B cell (primary cell): Measurements from ENCODE around the gene CHKA. TPM values are rescaled to one million over a fixed set of nuclear protein-coding genes. Genes with fewer than 3 reads are reported as not detected.

ENCODE experiments used
- ATAC-seq: fragments of 200-7000 bp; cut with Tn5 transposase; one replicate; pipeline ENCODE4 v1.10.0; 2021; ENCODE audit warnings: low read depth, mild to moderate bottlenecking, moderate number of reproducible peaks, moderate library complexity
- CTCF ChIA-PET: fragments of 350-600 bp; sonication (Branson Sonifier 250); formaldehyde crosslinking; loops from one replicate; lab custom pipeline; 2021; ENCODE audit warnings: antibody characterized with exemption, inconsistent platforms; lab: Charles Lee
- POLR2A ChIA-PET: fragments of 350-600 bp; sonication (Branson Sonifier 250); formaldehyde crosslinking; loops from one replicate; lab custom pipeline; 2021; ENCODE audit warnings: antibody characterized with exemption; lab: Charles Lee
- DNase-seq: peaks from one replicate; pipeline ENCODE4 v3.0.0; 2013
- H2AFZ ChIP-seq: 2 replicates; pipeline ENCODE4 v1.6.1; 2012; ENCODE audit warnings: mild to moderate bottlenecking, low read depth, low read length; ENCODE audit not compliant: insufficient read depth, poor library complexity, severe bottlenecking
- H3K27ac ChIP-seq, 2 donors: 1 replicate in 1 of 2; 2 replicates in 1 of 2; pipeline ENCODE4 v1.5.1; 2012 to 2013; ENCODE audit warnings: low read length in 2 of 2, mild to moderate bottlenecking in 2 of 2, moderate library complexity in 1 of 2
- H3K27me3 ChIP-seq, 4 experiments: fragments of 200-600 bp in 1 of 4; sonication (generic) in 1 of 4; replicated peaks in 1 of 4; 1 replicate in 2 of 4; 2 replicates in 2 of 4; pipeline versions ENCODE4 v1.6.1 to v1.7.0; 2013 to 2016; ENCODE audit warnings: low read length in 3 of 4, mild to moderate bottlenecking in 2 of 4, mixed read lengths in 1 of 4, moderate library complexity in 1 of 4; ENCODE audit not compliant: insufficient read depth in 4 of 4, control insufficient read depth in 3 of 4; ENCODE audit errors: control extremely low read depth in 1 of 4
- H3K36me3 ChIP-seq, 2 experiments: replicated peaks in 1 of 2; 1 replicate in 1 of 2; 2 replicates in 1 of 2; pipeline versions ENCODE4 v1.6.1 to v1.7.1; 2013; ENCODE audit warnings: low read length in 1 of 2; ENCODE audit not compliant: insufficient read depth in 2 of 2, control insufficient read depth in 1 of 2; ENCODE audit errors: control extremely low read depth in 1 of 2, extremely low read depth in 1 of 2
- H3K4me1 ChIP-seq, 2 donors: fragments of 200-600 bp in 1 of 2; sonication (generic) in 1 of 2; 1 replicate in 1 of 2; 2 replicates in 1 of 2; pipeline versions ENCODE4 v1.5.1 to v1.6.1; 2013 to 2017; ENCODE audit warnings: low read length in 2 of 2; ENCODE audit not compliant: control insufficient read depth in 2 of 2, insufficient read depth in 2 of 2
- H3K4me2 ChIP-seq: replicated peaks from 2 replicates; pipeline ENCODE3; 2012; ENCODE audit warnings: mild to moderate bottlenecking, low read depth, low read length; ENCODE audit not compliant: poor library complexity, severe bottlenecking
- H3K4me3 ChIP-seq, 5 experiments: fragments of 200-600 bp in 1 of 5; sonication (generic) in 1 of 5; 1 replicate in 3 of 5; 2 replicates in 2 of 5; pipeline versions ENCODE4 v1.5.1 to v1.7.0; 2011 to 2016; ENCODE audit warnings: low read length in 4 of 5, mild to moderate bottlenecking in 4 of 5, low read depth in 2 of 5, control low read depth in 1 of 5, moderate library complexity in 1 of 5; ENCODE audit not compliant: insufficient read depth in 1 of 5; ENCODE audit errors: control extremely low read depth in 1 of 5, extremely low read depth in 1 of 5
- H3K79me2 ChIP-seq: fragments of 200-600 bp; sonication (generic); one replicate; pipeline ENCODE4 v1.6.0; 2016; ENCODE audit warnings: low read length; ENCODE audit not compliant: control insufficient read depth, insufficient read depth
- H3K9ac ChIP-seq: fragments of 200-600 bp; sonication (generic); 2 replicates; pipeline ENCODE4 v1.6.1; 2017; ENCODE audit warnings: mild to moderate bottlenecking, low read length, moderate library complexity
- H3K9me3 ChIP-seq, 3 donors: one replicate each; pipeline versions ENCODE4 v1.6.1 to v1.7.1; 2013; ENCODE audit warnings: low read length in 2 of 3; ENCODE audit not compliant: control insufficient read depth in 2 of 3, insufficient read depth in 1 of 3; ENCODE audit errors: control extremely low read depth in 1 of 3
- H4K20me1 ChIP-seq: 2 replicates; pipeline ENCODE4 v1.6.0; 2012; ENCODE audit warnings: mild to moderate bottlenecking, low read length; ENCODE audit not compliant: insufficient read depth, control insufficient read depth, poor library complexity, severe bottlenecking
- H3K27ac Mint-ChIP-seq: one replicate; pipeline ENCODE4 v1.8.0; 2021; ENCODE audit warnings: mixed read lengths
- H3K27me3 Mint-ChIP-seq: one replicate; pipeline ENCODE4 v1.8.0; 2021; ENCODE audit warnings: mixed read lengths
- H3K4me1 Mint-ChIP-seq: one replicate; pipeline ENCODE4 v1.8.0; 2021; ENCODE audit warnings: mixed read lengths
- H3K4me3 Mint-ChIP-seq: one replicate; pipeline ENCODE4 v1.8.0; 2021; ENCODE audit warnings: mixed read lengths
- H3K9me3 Mint-ChIP-seq: one replicate; pipeline ENCODE4 v1.8.0; 2022; ENCODE audit warnings: mixed read lengths; ENCODE audit not compliant: insufficient read depth
- EZH2 ChIP-seq: IDR thresholded peaks from 2 replicates; pipeline ENCODE4 v1.6.1; 2012; ENCODE audit warnings: borderline replicate concordance, low read depth, mild to moderate bottlenecking, moderate library complexity, low read length; ENCODE audit not compliant: insufficient read depth, poor library complexity, severe bottlenecking
- WGBS: methylation state at CpG from one replicate; pipeline ENCODE4 v1.1.5; 2013; ENCODE audit warnings: missing lambda C conversion rate; ENCODE audit not compliant: insufficient coverage; 5-methylcytosine and 5-hydroxymethylcytosine counted together
- intact Hi-C: fragments of 100-400 bp; cut with micrococcal nuclease; formaldehyde crosslinking; loops from one replicate; pipeline ENCODE4 v1.10.0; 2022
- polyA plus RNA-seq: library from polyadenylated mRNA; depleted of rRNA; stranded (reverse); fragments of >200 nt; gene quantifications from 2 replicates; pipeline ENCODE4 v1.2.3, GENCODE V29; 2012
- total RNA-seq, 2 donors: library from RNA; stranded (reverse); fragments of 120-200 nt in 1 of 2; gene quantifications; 1 replicate in 1 of 2; 2 replicates in 1 of 2; pipeline versions ENCODE4 v1.2.3 to v1.2.4, GENCODE V29; 2013 to 2022
- TF ChIP-seq, protein P1 (sequence below): fragments of 200-600 bp; IDR thresholded peaks from one replicate; pipeline ENCODE4 v1.8.0; 2022; ENCODE audit warnings: antibody characterized with exemption, mild to moderate bottlenecking

CHKA gene
- total and polyA plus RNA-seq, 2 donors (not counting 1 experiment from before 2014, with no cell fraction given): 10.6 to 20.6 TPM

GRCh38 chr11:68033708-68034045, 87.5 kb downstream of the CHKA start:
- 93% methylated on average over 12 of the region's 12 CpGs for WGBS
- no peaks in the 10 kb centered on the region for H3K9me3 ChIP-seq
- Mint-ChIP-seq H3K27ac (no peak overlapping the region), H3K4me3 (peak overlapping the region; percentile 19), H3K4me1 (peaks cover 31% of the 10 kb centered on the region), H3K27me3 (no peaks in the 10 kb centered on the region), H3K9me3 (no peaks in the 10 kb centered on the region)
- DNase-seq (no peak), ATAC-seq (no peak)
- peaks cover 22% of the 10 kb centered on the region for H3K79me2 ChIP-seq
- H3K9ac ChIP-seq: no peak overlapping the region
- ChIA-PET CTCF (no interaction called here), POLR2A (no interaction called here)
- H4K20me1 ChIP-seq: peaks cover 12% of the 10 kb centered on the region
- no peak overlapping the region for H3K4me2 ChIP-seq
- no peak overlapping the region for H3K27ac ChIP-seq
- TF ChIP-seq, protein P1, sequence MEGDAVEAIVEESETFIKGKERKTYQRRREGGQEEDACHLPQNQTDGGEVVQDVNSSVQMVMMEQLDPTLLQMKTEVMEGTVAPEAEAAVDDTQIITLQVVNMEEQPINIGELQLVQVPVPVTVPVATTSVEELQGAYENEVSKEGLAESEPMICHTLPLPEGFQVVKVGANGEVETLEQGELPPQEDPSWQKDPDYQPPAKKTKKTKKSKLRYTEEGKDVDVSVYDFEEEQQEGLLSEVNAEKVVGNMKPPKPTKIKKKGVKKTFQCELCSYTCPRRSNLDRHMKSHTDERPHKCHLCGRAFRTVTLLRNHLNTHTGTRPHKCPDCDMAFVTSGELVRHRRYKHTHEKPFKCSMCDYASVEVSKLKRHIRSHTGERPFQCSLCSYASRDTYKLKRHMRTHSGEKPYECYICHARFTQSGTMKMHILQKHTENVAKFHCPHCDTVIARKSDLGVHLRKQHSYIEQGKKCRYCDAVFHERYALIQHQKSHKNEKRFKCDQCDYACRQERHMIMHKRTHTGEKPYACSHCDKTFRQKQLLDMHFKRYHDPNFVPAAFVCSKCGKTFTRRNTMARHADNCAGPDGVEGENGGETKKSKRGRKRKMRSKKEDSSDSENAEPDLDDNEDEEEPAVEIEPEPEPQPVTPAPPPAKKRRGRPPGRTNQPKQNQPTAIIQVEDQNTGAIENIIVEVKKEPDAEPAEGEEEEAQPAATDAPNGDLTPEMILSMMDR: no peak
- TF ChIP-seq EZH2: no peak
- H2AFZ ChIP-seq: no peak overlapping the region
- peaks cover 0 to 17% of the 10 kb centered on the region in 2 experiments for H3K36me3 ChIP-seq
- no peaks in the 10 kb centered on the region for H3K27me3 ChIP-seq
- intact Hi-C loops: loop anchor here (5.0 to 10.0 kb wide), 3 partner anchors 181 to 431 kb away; partner anchors contain the start of genes C11orf24, KMT5B and PPP6R3
- H3K4me3 ChIP-seq: no peak overlapping the region
- peaks cover 18 to 41% of the 10 kb centered on the region in 2 donors for H3K4me1 ChIP-seq

- peaks cover 12% of the 10 kb centered on the region for H4K20me1 ChIP-seq
- no peak overlapping the region for H3K27ac Mint-ChIP-seq
- H3K27me3 ChIP-seq: no peaks in the 10 kb centered on the region
- H3K36me3 ChIP-seq: peaks cover 0 to 17% of the 10 kb centered on the region in 2 experiments
- no peaks in the 10 kb centered on the region for H3K9me3 Mint-ChIP-seq
- WGBS: 97% methylated on average over 28 of the region's 29 CpGs
- H2AFZ ChIP-seq: no peak overlapping the region
- H3K4me1 Mint-ChIP-seq: peaks cover 31% of the 10 kb centered on the region
- ChIA-PET CTCF (no interaction called here), POLR2A (no interaction called here)
- H3K27ac ChIP-seq: no peak overlapping the region
- intact Hi-C loops: loop anchor here (5.0 to 10.0 kb wide), 3 partner anchors 182 to 432 kb away; partner anchors contain the start of genes C11orf24, KMT5B and PPP6R3
- H3K4me3 Mint-ChIP-seq: no peak overlapping the region
- peaks cover 18 to 36% of the 10 kb centered on the region in 2 donors for H3K4me1 ChIP-seq
- H3K27me3 Mint-ChIP-seq: no peaks in the 10 kb centered on the region
- DNase-seq: no peak
- H3K79me2 ChIP-seq: peaks cover 21% of the 10 kb centered on the region
- H3K4me3 ChIP-seq: no peak overlapping the region
- TF ChIP-seq, protein P1: no peak
- no peak for TF ChIP-seq EZH2
- H3K9me3 ChIP-seq: no peaks in the 10 kb centered on the region
- no peak for ATAC-seq
- H3K4me2 ChIP-seq: no peak overlapping the region
- H3K9ac ChIP-seq: no peak overlapping the region
Observed at GRCh38 chr11:68032997-68033707, 88.0 kb downstream of the CHKA start.
